ENCODE data around the gene LRMDA. TPM values are rescaled to one million over a fixed set of nuclear protein-coding genes. Genes with fewer than 3 reads are reported as not detected.

Gene LRMDA
- polyA plus RNA-seq, 1 donor (not counting 4 experiments of a cell fraction or from before 2014, with no cell fraction given), result not detected

DNA sequence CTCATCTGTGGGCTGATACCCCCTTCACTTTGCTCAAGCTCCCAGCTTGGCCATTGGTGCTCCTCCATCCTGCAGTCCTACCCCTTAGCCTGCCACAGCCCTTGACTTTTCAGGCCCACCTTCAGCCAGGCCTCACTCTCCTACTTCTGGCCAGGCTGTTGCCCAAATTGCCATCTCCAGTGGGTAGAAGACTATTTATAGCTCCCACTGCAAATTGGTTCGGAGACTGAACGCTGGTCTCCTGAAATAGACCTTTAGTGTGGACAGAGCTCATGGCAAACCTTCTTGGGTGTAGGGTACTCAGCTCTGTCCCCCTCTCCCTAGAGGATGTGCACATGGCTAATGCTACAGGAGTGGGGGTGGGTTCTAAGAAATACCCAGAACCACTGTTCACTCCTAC is 697.8 kb downstream of the LRMDA start:
- Histone ChIP-seq H3K9me3 (ENCODE audit: control insufficient read depth, low read depth, low read length) (no peaks in the 10 kb centered on the region), H3K9ac (ENCODE audit: control insufficient read depth, extremely low read depth, insufficient read depth, low read length) (no peak overlapping the region), H3K9me1 (ENCODE audit: control insufficient read depth, extremely low read depth, insufficient read depth, low read length) (no peaks in the 10 kb centered on the region), H3K79me2 (ENCODE audit: control insufficient read depth, insufficient read depth, low read length) (no peaks in the 10 kb centered on the region), H3K27me3 (ENCODE audit: control insufficient read depth, extremely low read depth, insufficient read depth, low read length) (no peaks in the 10 kb centered on the region), H3K36me3 (ENCODE audit: control insufficient read depth in 2 of 2, extremely low read depth in 1 of 2, insufficient read depth in 2 of 2, low read length in 2 of 2) (no peaks in the 10 kb centered on the region), H3K27ac (ENCODE audit: control insufficient read depth, insufficient read depth, low read length) (no peak overlapping the region), H4K20me1 (ENCODE audit: control insufficient read depth, extremely low read depth, insufficient read depth, low read length) (no peaks in the 10 kb centered on the region), H3K4me3 (ENCODE audit: control insufficient read depth in 2 of 3, extremely low read depth in 1 of 3, insufficient read depth in 2 of 3, low read depth in 1 of 3, low read length in 3 of 3) (no peak overlapping the region), H3K4me2 (ENCODE audit: control insufficient read depth, extremely low read depth, insufficient read depth, low read depth, low read length) (no peak overlapping the region), H2AFZ (ENCODE audit: control insufficient read depth, low read length) (no peak overlapping the region), H3K4me1 (ENCODE audit: control insufficient read depth, extremely low read depth, insufficient read depth, low read length) (peaks cover 23% of the 10 kb centered on the region)
- TF ChIP-seq EZH2 (IDR thresholded peaks at IDR 0.05; ENCODE audit: low read length), result no peak
- DNase-seq (ENCODE audit: low read depth, low spot score), result no peak
- dilution Hi-C loops (cut with MboI; ENCODE audit: extremely low pct_ligation_motif_present, low sequenced_read_pairs), result no loop called here
- FAIRE-seq, result no peak

DNA sequence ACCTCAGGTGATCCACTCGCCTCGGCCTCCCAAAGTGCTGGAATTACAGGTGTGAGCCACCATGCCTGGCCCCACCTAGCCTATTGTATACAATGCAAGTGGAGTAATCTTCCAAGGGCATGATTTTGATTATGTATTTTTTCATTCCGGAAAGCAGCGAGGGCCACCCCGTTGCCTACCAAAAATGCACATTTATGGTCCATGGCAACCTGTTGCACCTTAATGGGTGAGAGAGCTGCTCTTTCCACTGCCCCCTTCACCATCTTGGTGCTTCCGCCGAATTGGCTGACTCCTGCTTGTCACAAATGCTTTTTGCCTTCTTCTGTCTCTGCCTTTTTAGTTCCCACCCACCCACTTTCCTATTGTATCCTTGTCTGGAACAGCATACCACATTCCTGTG is 699.5 kb downstream of the LRMDA start:
- H3K9me1 ChIP-seq (ENCODE audit: control insufficient read depth, extremely low read depth, insufficient read depth, low read length), result no peaks in the 10 kb centered on the region
- H4K20me1 ChIP-seq (ENCODE audit: control insufficient read depth, extremely low read depth, insufficient read depth, low read length), result no peaks in the 10 kb centered on the region
- no peaks in the 10 kb centered on the region for H3K36me3 ChIP-seq (ENCODE audit: control insufficient read depth in 2 of 2, extremely low read depth in 1 of 2, insufficient read depth in 2 of 2, low read length in 2 of 2)
- no peak overlapping the region for H3K9ac ChIP-seq (ENCODE audit: control insufficient read depth, extremely low read depth, insufficient read depth, low read length)
- TF ChIP-seq, protein P1, sequence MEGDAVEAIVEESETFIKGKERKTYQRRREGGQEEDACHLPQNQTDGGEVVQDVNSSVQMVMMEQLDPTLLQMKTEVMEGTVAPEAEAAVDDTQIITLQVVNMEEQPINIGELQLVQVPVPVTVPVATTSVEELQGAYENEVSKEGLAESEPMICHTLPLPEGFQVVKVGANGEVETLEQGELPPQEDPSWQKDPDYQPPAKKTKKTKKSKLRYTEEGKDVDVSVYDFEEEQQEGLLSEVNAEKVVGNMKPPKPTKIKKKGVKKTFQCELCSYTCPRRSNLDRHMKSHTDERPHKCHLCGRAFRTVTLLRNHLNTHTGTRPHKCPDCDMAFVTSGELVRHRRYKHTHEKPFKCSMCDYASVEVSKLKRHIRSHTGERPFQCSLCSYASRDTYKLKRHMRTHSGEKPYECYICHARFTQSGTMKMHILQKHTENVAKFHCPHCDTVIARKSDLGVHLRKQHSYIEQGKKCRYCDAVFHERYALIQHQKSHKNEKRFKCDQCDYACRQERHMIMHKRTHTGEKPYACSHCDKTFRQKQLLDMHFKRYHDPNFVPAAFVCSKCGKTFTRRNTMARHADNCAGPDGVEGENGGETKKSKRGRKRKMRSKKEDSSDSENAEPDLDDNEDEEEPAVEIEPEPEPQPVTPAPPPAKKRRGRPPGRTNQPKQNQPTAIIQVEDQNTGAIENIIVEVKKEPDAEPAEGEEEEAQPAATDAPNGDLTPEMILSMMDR (optimal IDR thresholded peaks at IDR 0.05 in 1 of 3, IDR thresholded peaks at IDR 0.05 in 1 of 3, conservative IDR thresholded peaks at IDR 0.05 in 1 of 3; ENCODE audit: extremely low read depth in 1 of 3, insufficient read depth in 2 of 3, low read length in 3 of 3), result no peak
- TF ChIP-seq EZH2 (IDR thresholded peaks at IDR 0.05; ENCODE audit: low read length), result no peak
- no peaks in the 10 kb centered on the region for H3K9me3 ChIP-seq (ENCODE audit: control insufficient read depth, low read depth, low read length)
- no peak overlapping the region for H3K27ac ChIP-seq (ENCODE audit: control insufficient read depth, insufficient read depth, low read length)
- no peak for DNase-seq (ENCODE audit: low read depth, low spot score)
- H3K4me3 ChIP-seq (ENCODE audit: control insufficient read depth in 2 of 3, extremely low read depth in 1 of 3, insufficient read depth in 2 of 3, low read depth in 1 of 3, low read length in 3 of 3), result no peak overlapping the region
- H3K4me1 ChIP-seq (ENCODE audit: control insufficient read depth, extremely low read depth, insufficient read depth, low read length), result peaks cover 16% of the 10 kb centered on the region
- no peaks in the 10 kb centered on the region for H3K79me2 ChIP-seq (ENCODE audit: control insufficient read depth, insufficient read depth, low read length)
- no peak for FAIRE-seq
- no peak overlapping the region for H2AFZ ChIP-seq (ENCODE audit: control insufficient read depth, low read length)
- H3K27me3 ChIP-seq (ENCODE audit: control insufficient read depth, extremely low read depth, insufficient read depth, low read length), result no peaks in the 10 kb centered on the region
- dilution Hi-C loops (cut with MboI; ENCODE audit: extremely low pct_ligation_motif_present, low sequenced_read_pairs), result no loop called here
- H3K4me2 ChIP-seq (ENCODE audit: control insufficient read depth, extremely low read depth, insufficient read depth, low read depth, low read length), result no peak overlapping the region

DNA sequence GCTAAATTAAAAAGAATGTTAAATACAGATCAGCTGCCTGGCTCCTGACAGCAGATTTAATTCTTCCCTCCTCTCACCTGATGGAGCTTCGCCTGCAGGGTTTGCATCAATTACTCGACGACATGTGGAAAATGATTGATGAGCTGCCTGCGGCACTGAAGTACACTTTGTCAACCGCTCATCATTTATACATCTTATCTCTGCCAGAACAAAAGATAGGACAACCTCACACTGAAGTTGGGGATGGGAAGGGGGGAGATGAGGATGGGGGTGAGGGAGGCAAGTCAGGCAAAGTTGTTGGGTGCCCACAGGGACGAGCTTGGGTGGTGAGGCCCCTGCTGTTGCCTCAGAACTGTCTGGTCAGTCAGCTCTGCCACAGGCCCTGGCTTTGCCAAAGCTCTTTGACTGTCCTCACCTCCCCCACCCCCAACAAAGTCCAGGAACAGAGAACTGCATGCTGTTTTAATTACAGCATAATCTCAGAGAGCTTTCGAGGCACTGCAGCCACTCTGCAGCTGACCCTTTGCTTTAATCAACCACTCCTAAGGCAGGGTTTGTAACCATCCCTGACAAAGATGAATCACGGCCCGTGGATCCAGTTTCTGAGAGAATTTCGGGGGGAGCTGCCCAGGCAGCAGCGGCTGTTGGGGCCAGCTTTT is 702.3 kb downstream of the LRMDA start:
- no peak for TF ChIP-seq EZH2 (IDR thresholded peaks at IDR 0.05; ENCODE audit: low read length)
- TF ChIP-seq, protein P1 (optimal IDR thresholded peaks at IDR 0.05 in 1 of 3, IDR thresholded peaks at IDR 0.05 in 1 of 3, conservative IDR thresholded peaks at IDR 0.05 in 1 of 3; ENCODE audit: extremely low read depth in 1 of 3, insufficient read depth in 2 of 3, low read length in 3 of 3), result no peak
- dilution Hi-C loops (cut with MboI; ENCODE audit: extremely low pct_ligation_motif_present, low sequenced_read_pairs), result no loop called here
- Histone ChIP-seq H3K9me3 (ENCODE audit: control insufficient read depth, low read depth, low read length) (no peaks in the 10 kb centered on the region), H3K9me1 (ENCODE audit: control insufficient read depth, extremely low read depth, insufficient read depth, low read length) (no peaks in the 10 kb centered on the region), H4K20me1 (ENCODE audit: control insufficient read depth, extremely low read depth, insufficient read depth, low read length) (no peaks in the 10 kb centered on the region), H3K36me3 (ENCODE audit: control insufficient read depth in 2 of 2, extremely low read depth in 1 of 2, insufficient read depth in 2 of 2, low read length in 2 of 2) (no peaks in the 10 kb centered on the region), H3K79me2 (ENCODE audit: control insufficient read depth, insufficient read depth, low read length) (no peaks in the 10 kb centered on the region), H3K27me3 (ENCODE audit: control insufficient read depth, extremely low read depth, insufficient read depth, low read length) (no peaks in the 10 kb centered on the region), H3K4me3 (ENCODE audit: control insufficient read depth in 2 of 3, extremely low read depth in 1 of 3, insufficient read depth in 2 of 3, low read depth in 1 of 3, low read length in 3 of 3) (no peak overlapping the region), H3K4me2 (ENCODE audit: control insufficient read depth, extremely low read depth, insufficient read depth, low read depth, low read length) (no peak overlapping the region), H3K27ac (ENCODE audit: control insufficient read depth, insufficient read depth, low read length) (no peak overlapping the region), H3K9ac (ENCODE audit: control insufficient read depth, extremely low read depth, insufficient read depth, low read length) (no peak overlapping the region), H3K4me1 (ENCODE audit: control insufficient read depth, extremely low read depth, insufficient read depth, low read length) (no peaks in the 10 kb centered on the region), H2AFZ (ENCODE audit: control insufficient read depth, low read length) (no peak overlapping the region)
- FAIRE-seq, result no peak
- DNase-seq (ENCODE audit: low read depth, low spot score), result no peak

All from keratinocyte (primary cell).